Caco-2 (cell line): ENCODE data around the gene IGF2. TPM values are rescaled to one million over a fixed set of nuclear protein-coding genes. Genes with fewer than 3 reads are reported as not detected.

Source experiments
- BruUV-seq: library from RNA; stranded (reverse); fragments of 400-500 nt; replicated peaks from 2 replicates; lab custom pipeline; 2021; lab: Mats Ljungman, UMichigan
- CTCF ChIA-PET: fragments of 300-600 bp; sonication (Branson Sonifier 250); formaldehyde crosslinking; loops from one replicate; lab custom pipeline; 2022; ENCODE audit warnings: antibody characterized with exemption; lab: Charles Lee
- POLR2A ChIA-PET: fragments of 300-600 bp; sonication (Branson Sonifier 250); formaldehyde crosslinking; loops from one replicate; lab custom pipeline; 2022; ENCODE audit warnings: antibody characterized with exemption; lab: Charles Lee
- DNase-seq, 2 experiments: peaks; one replicate each; pipeline versions ENCODE4 v3.0.0 to v3.0.0-alpha.2; 2020 to 2022
- H3K27me3 ChIP-seq: replicated peaks from 2 replicates; pipeline ENCODE4 v1.6.0; 2011; ENCODE audit warnings: low read length; ENCODE audit not compliant: control insufficient read depth, insufficient read depth
- H3K36me3 ChIP-seq: 2 replicates; pipeline ENCODE4 v1.5.1; 2011; ENCODE audit warnings: low read length; ENCODE audit not compliant: control insufficient read depth, insufficient read depth
- H3K4me1 ChIP-seq: fragments of 250-450 bp; sonication (Bioruptor Pico); 2 replicates; pipeline ENCODE4 v1.5.1; 2020; ENCODE audit warnings: mild to moderate bottlenecking
- H3K4me3 ChIP-seq: 2 replicates; pipeline ENCODE4 v1.5.1; 2011; ENCODE audit warnings: low read depth, mild to moderate bottlenecking, control low read depth, low read length
- H3K9me3 ChIP-seq: fragments of 250-450 bp; sonication (Bioruptor Pico); 2 replicates; pipeline ENCODE4 v1.5.1; 2020; ENCODE audit warnings: mild to moderate bottlenecking, moderate library complexity
- H3K27ac Mint-ChIP-seq: one replicate; pipeline ENCODE4 v1.8.0; 2022; ENCODE audit warnings: mixed read lengths; ENCODE audit not compliant: unreplicated experiment
- H3K27me3 Mint-ChIP-seq: one replicate; pipeline ENCODE4 v1.8.0; 2022; ENCODE audit warnings: mixed read lengths; ENCODE audit not compliant: insufficient read depth, unreplicated experiment
- H3K36me3 Mint-ChIP-seq: one replicate; pipeline ENCODE4 v1.8.0; 2022; ENCODE audit warnings: mild to moderate bottlenecking, mixed read lengths; ENCODE audit not compliant: insufficient read depth, unreplicated experiment
- H3K4me1 Mint-ChIP-seq: one replicate; pipeline ENCODE4 v1.8.0; 2022; ENCODE audit warnings: low read depth, mixed read lengths; ENCODE audit not compliant: unreplicated experiment
- H3K4me3 Mint-ChIP-seq: one replicate; pipeline ENCODE4 v1.8.0; 2022; ENCODE audit warnings: mild to moderate bottlenecking, moderate library complexity, mixed read lengths; ENCODE audit not compliant: unreplicated experiment
- H3K9me3 Mint-ChIP-seq: one replicate; pipeline ENCODE4 v1.8.0; 2022; ENCODE audit warnings: mixed read lengths; ENCODE audit not compliant: unreplicated experiment
- intact Hi-C: fragments of 100-400 bp; cut with micrococcal nuclease; formaldehyde crosslinking; loops from one replicate; pipeline ENCODE4 v1.10.0; 2022; ENCODE audit not compliant: unreplicated experiment
- total RNA-seq: library from RNA; stranded (reverse); gene quantifications from 2 replicates; pipeline ENCODE4 v1.2.3, GENCODE V29; 2022
- TF ChIP-seq, protein P1 (sequence below), 2 experiments: fragments of 200-600 bp in 1 of 2; IDR thresholded peaks; 1 replicate in 1 of 2; 2 replicates in 1 of 2; pipeline versions ENCODE4 v1.5.1 to v1.8.0; 2011 to 2022; ENCODE audit warnings: antibody characterized with exemption in 1 of 2, control low read depth in 1 of 2, inconsistent platforms in 1 of 2, low read depth in 1 of 2, low read length in 1 of 2, mild to moderate bottlenecking in 1 of 2, moderate library complexity in 1 of 2; ENCODE audit not compliant: insufficient read depth in 1 of 2, severe bottlenecking in 1 of 2, unreplicated experiment in 1 of 2

Gene IGF2
- total RNA-seq, 1 experiment from 2014 or later: 1,397 TPM

- Mint-ChIP-seq H3K4me1 (no peaks in the 10 kb centered on the region), H3K9me3 (peaks cover 9% of the 10 kb centered on the region), H3K27ac (no peak overlapping the region), H3K36me3 (no peaks in the 10 kb centered on the region), H3K4me3 (no peak overlapping the region), H3K27me3 (no peaks in the 10 kb centered on the region)
- H3K9me3 ChIP-seq: no peaks in the 10 kb centered on the region
- intact Hi-C loops: no loop called here
- H3K36me3 ChIP-seq: no peaks in the 10 kb centered on the region
- CTCF ChIA-PET: no interaction called here
- no peaks in the 10 kb centered on the region for H3K27me3 ChIP-seq
- BruUV-seq: no TSS peak
- no peak overlapping the region for H3K4me3 ChIP-seq
- TF ChIP-seq, protein P1, sequence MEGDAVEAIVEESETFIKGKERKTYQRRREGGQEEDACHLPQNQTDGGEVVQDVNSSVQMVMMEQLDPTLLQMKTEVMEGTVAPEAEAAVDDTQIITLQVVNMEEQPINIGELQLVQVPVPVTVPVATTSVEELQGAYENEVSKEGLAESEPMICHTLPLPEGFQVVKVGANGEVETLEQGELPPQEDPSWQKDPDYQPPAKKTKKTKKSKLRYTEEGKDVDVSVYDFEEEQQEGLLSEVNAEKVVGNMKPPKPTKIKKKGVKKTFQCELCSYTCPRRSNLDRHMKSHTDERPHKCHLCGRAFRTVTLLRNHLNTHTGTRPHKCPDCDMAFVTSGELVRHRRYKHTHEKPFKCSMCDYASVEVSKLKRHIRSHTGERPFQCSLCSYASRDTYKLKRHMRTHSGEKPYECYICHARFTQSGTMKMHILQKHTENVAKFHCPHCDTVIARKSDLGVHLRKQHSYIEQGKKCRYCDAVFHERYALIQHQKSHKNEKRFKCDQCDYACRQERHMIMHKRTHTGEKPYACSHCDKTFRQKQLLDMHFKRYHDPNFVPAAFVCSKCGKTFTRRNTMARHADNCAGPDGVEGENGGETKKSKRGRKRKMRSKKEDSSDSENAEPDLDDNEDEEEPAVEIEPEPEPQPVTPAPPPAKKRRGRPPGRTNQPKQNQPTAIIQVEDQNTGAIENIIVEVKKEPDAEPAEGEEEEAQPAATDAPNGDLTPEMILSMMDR (IDR thresholded peaks at IDR 0.05; ENCODE audit: insufficient read depth in 1 of 2, low read depth in 1 of 2, low read length in 1 of 2, severe bottlenecking in 1 of 2, unreplicated experiment in 1 of 2): no peak
- POLR2A ChIA-PET: no interaction called here
- H3K4me1 ChIP-seq: no peaks in the 10 kb centered on the region
- no peak for DNase-seq
Measured at GRCh38 chr11:2106583-2107209, 32.5 kb downstream of the IGF2 start.

DNA sequence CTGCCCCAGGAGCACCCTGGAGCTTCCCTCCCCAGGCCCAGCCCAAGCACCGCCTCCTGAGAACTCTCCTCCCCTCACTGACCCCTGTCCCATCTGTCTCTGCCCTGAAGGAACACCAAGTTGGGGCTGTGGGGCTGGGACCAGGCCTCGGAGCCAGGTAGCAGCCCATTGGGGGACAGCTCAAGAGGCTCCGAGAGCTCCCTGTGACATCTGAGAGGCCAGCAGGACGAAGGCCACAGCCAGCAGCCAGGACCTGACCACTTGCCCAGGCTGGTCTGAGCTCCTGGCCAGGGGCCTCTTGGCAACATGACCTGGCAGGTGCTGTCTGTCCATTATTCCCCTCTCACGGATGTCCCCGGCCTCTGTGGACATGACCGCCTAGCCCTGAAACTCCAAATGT, 33.7 kb downstream of the IGF2 start:
- POLR2A ChIA-PET: no interaction called here

DNA sequence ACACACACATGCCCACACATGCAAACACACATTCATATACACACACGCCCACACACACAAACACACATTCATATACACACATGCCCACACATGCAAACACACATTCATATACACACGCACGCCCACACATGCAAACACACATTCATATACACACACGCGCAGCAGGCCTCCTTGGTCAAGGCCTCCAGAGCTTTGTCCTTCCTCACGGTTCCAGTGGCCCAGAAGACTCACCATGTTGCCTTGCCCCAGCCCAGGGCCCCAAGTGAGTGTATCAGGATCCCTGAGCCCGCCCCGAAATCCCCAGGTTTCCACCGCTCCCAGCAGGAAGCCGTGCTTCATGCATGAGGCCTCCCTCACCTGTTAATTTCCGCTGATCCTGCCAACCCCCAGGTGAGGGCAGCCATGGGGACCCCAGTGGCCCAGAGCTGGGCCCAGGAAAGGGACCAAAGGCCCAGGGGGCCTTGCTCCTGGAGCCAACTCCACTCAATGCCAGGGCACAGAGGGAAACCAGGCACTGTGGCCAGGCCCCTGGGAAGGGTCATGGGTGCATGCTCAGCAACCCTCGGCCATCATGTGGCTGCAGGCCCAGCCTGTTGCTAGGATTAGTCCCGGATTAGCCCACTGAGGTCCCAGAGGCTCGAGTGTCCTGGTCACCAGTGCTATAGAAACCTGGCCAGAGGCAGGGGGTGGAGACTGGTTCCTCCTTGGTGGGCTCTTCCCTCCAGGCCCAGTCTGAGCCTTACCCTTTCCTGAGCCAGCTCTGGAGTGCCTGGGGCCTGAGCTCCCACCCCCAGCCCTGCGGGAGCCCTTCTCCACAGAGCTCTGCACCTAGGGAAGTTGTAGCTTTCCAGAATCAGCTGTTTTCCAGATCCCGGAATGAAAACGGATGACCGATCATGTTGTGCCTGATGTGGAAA, 34.4 kb downstream of the IGF2 start:
- no peaks in the 10 kb centered on the region for H3K9me3 ChIP-seq
- Mint-ChIP-seq H3K4me3 (no peak overlapping the region), H3K27ac (no peak overlapping the region), H3K4me1 (no peaks in the 10 kb centered on the region), H3K27me3 (no peaks in the 10 kb centered on the region), H3K36me3 (no peaks in the 10 kb centered on the region), H3K9me3 (peaks cover 10% of the 10 kb centered on the region)
- POLR2A ChIA-PET: no interaction called here
- H3K4me1 ChIP-seq: no peaks in the 10 kb centered on the region
- H3K4me3 ChIP-seq: no peak overlapping the region
- CTCF ChIA-PET: interaction anchor here (1.1 to 1.2 kb wide), 3 partner anchors 16 to 47 kb away, joined by 3 to 6 read pairs (median 4); no protein-coding TSS in a partner anchor
- intact Hi-C loops: no loop called here
- TF ChIP-seq, protein P1 (IDR thresholded peaks at IDR 0.05; ENCODE audit: insufficient read depth in 1 of 2, low read depth in 1 of 2, low read length in 1 of 2, severe bottlenecking in 1 of 2, unreplicated experiment in 1 of 2): no peak
- H3K27me3 ChIP-seq: no peaks in the 10 kb centered on the region
- DNase-seq: no peak
- no peaks in the 10 kb centered on the region for H3K36me3 ChIP-seq
- BruUV-seq: no TSS peak

More for the DNA sequence above, 33.7 kb downstream of the IGF2 start:
- no peak overlapping the region for H3K4me3 Mint-ChIP-seq
- Histone ChIP-seq H3K36me3 (no peaks in the 10 kb centered on the region), H3K9me3 (no peaks in the 10 kb centered on the region), H3K4me1 (no peaks in the 10 kb centered on the region), H3K4me3 (no peak overlapping the region), H3K27me3 (no peaks in the 10 kb centered on the region)
- intact Hi-C loops: no loop called here
- no TSS peak for BruUV-seq
- H3K4me1 Mint-ChIP-seq: no peaks in the 10 kb centered on the region
- H3K27me3 Mint-ChIP-seq: no peaks in the 10 kb centered on the region
- peaks cover 10% of the 10 kb centered on the region for H3K9me3 Mint-ChIP-seq
- TF ChIP-seq, protein P1 (IDR thresholded peaks at IDR 0.05; ENCODE audit: insufficient read depth in 1 of 2, low read depth in 1 of 2, low read length in 1 of 2, severe bottlenecking in 1 of 2, unreplicated experiment in 1 of 2): no peak
- no peaks in the 10 kb centered on the region for H3K36me3 Mint-ChIP-seq
- CTCF ChIA-PET: interaction anchor here (1.1 to 1.2 kb wide), 3 partner anchors 16 to 46 kb away, joined by 3 to 6 read pairs (median 4); no protein-coding TSS in a partner anchor
- DNase-seq: no peak
- no peak overlapping the region for H3K27ac Mint-ChIP-seq
